HG03175 (cell line): ENCODE data around the gene TNNT3.

Experiments used
- ATAC-seq: cut with Tn5 transposase; IDR thresholded peaks from one replicate; pipeline ENCODE4 v1.9.1; 2021; ENCODE audit warnings: mild to moderate bottlenecking, moderate library complexity; ENCODE audit not compliant: unreplicated experiment

TNNT3 gene

DNA sequence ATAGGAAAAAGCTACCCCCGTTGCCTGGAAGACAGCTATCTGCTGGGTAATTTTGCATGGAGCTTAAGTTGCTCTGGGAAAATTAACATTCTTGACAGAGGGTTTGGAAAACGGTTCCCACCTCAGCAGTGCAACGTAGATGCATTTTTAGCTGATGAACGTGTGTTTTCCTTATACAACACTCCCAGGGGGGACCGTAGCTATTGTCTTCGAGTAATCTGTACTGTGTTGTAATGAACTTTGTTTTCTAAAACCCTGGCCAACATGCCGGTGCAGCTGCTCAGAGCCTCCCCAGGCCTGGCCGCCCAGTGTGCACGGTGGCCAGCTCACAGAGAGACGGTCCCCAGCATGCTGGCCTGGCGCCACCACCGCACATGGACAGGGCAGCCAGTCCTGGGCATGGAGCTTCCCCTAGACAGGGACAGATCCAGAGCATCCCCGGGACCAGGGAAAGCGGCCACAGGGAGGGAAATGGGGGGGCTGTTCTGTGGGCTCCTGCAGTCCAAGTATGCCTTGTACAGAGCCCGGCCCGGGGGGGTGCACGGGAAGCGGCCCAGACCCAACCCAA is 2.2 kb downstream of the TNNT3 start:
- no peak for ATAC-seq

DNA sequence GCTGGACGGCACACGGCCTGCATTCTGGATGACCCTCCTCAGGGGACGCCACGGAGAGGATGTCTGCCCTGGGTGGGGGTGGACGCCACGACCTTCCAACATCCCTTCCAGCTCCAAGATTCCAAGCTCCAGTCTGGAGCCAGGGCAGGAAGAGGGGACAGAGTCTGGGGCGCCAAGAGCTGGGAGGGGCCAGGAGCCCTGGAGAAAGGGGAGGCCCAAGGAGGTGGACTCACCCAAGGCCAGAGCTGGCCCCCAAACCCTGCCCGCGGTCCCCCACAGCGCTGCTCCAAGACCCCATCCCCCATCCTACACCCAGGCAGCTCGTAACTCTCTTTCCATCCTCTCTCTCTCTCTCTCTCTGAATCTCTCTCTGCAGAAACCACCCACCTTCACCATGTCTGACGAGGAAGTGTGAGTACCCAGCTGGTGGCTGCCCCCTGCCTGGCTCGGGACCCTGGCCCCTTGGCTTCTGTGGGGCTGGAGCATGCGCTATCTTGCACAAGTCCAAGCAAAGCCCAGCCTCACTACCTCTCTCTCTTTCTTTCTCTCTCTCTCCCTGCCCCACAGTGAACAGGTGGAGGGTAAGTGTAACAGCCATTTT is 3.1 kb downstream of the TNNT3 start:
- no peak for ATAC-seq

DNA sequence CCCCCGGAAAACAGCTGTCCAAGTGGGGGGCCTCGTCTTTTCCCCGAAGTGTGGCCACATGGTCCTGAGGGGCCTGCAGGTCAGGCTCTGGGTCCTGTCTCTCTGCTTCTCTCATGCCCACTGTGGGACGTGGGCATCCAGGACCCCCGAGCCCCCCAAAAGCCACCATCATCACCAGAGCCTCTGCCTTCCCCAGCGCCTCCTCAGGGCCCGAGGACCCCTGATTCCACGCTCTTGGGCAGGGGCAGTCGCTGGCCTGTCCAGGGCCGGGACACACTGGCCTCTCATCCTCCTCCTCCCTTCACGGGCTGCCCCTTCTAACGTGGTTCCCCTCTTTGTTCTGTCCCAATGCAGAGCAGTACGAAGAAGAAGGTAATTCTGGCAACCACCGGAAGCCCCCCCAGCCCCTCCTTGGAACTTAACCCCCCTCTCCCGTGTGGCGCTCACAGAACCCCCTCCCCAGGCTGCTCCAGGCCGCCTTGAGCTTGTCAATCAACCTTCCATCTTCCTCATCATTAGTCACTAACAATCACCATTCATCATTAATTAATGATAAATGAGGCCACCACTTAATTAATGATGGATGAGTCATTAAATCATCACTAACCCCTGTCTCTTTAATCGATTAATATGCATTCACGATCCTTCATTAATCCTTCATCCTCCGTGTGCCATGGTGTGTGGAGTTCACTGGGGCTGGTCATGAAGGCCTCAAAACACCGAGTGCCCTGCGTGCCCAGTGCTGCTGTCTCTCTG is 3.9 kb downstream of the TNNT3 start:
- no peak for ATAC-seq

DNA sequence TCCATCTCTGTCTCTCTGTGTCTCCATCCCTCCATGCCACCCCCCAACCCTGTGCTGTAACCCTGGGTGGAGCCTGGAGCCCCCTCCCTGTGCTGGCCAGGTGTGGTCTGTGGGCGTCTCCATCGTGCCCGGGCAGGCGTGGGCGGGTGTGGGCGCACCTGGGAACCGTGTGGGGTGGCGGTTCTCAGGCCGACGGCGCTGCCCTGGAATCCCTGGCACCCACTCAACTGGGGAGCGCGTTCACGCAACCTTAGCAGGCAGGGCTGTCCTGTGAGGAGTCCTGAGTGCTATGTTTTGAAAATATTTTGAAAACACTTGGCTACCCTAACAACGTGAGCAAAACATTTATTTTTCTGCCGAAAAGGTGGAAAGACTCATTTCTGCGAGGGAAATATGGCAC is 4.7 kb downstream of the TNNT3 start:
- no peak for ATAC-seq

DNA sequence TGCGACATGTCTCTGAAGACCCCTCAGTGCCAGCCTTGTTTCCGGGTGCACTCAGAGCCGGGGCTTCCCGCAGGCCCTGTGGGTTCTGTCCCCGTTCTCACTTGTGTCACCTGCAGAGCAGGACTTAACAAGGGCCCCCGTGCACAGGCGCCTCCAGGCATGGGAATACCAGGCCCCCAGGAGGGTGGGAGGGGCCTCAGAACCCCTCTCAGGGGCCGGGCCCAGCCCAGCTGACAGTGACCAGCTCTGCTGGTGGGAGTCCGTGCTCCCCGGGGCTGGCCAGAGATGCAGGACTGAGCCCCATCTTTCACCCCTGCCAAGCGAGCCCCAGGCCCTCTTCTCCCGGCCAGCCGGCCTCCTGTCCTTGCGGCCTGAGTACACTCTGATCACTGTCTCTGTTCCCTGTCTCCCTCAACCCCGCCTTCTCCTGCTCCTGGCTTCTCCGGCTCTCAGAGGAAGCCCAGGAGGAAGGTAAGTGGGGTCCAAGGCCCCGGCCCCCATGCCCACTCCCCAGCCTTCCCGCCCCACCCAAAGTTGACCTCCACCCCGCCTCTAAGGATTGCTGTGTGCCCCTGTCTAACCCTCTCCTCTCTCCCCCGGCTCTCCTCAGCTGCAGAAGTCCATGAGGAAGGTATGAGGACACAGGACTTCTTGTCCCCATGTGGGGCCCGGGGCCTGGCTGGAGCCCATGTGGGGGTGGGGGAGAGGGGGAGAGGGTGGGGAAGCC is 5.3 kb downstream of the TNNT3 start:
- ATAC-seq, result no peak

DNA sequence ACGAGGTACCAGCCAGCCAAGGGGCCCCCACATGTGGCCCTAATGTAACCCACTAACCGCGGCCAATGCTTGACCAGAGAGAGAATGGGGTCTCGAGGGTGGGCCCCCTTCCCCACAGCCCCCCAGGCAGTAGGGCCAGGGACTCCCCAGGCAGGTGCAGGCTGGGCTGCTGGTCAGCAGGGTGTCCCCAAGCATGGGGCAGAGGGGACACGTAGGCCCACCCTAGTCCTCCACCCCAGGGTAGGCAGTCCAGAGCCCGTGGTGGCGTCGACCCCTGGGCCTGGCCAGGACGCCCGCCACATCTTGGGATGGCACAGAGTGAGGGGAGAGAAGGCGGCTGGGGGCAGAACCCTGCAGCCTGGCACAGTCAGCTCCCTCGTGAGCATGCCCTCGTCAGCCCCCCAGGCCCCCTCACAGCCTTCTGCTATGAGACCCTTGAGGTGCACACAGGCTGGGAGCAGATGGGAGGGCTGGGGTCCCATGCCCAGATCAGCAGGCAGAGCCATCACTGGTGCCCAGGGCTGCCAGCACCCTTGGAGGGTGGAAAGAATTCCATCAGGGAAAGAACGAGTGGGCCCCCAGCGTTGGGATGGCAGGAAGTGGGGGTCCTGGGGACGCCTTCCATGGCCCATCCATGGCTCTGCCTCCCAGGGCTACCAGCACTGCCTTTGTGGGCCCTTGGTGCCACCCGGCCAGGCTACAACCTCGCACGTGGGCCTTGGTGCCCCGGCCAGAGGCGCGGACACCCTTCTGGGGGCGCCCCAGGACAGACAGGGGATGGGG is 6.1 kb downstream of the TNNT3 start:
- ATAC-seq, result no peak

DNA sequence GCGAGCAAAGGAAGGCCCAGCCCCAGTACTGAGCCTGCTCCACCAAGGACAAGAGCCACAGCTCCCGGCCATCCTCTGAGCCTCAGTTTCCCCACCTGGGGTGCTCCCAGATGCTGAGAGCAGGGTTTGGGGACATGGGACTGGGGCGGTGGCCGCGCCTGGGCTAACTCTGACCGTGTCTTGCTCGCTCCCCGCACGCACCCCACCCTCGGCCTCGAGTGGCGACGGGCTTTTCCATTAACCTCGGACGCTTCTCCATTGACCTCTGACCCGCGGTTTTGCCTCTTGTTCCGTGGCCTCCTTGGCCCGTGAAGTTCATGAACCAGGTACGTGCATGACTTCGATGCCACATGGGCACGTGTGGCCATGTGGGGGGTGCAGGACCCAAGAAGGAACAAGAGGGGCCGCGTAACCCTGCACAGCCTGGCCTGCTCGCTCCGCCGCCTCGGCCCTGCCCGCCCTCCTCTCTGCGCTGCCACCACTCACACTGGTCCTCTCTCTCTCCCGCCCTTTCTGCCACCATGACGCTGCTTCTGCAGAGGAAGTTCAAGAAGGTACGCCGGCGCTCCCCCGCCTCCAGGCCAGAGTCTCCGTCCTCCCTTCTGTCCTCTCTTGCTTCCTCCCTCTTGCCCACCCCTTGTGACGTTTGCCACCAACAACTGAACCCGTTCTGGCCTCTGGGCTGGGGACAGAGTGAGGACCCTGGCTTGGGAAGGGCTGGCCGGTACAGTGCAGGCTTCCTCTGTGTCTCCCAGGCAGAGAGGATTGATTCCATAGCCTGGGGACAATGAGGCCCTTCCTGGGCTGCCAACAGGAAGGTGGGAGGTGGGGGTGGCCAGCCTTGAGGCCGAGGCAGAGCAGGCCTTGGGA is 6.9 kb downstream of the TNNT3 start:
- ATAC-seq, result no peak

DNA sequence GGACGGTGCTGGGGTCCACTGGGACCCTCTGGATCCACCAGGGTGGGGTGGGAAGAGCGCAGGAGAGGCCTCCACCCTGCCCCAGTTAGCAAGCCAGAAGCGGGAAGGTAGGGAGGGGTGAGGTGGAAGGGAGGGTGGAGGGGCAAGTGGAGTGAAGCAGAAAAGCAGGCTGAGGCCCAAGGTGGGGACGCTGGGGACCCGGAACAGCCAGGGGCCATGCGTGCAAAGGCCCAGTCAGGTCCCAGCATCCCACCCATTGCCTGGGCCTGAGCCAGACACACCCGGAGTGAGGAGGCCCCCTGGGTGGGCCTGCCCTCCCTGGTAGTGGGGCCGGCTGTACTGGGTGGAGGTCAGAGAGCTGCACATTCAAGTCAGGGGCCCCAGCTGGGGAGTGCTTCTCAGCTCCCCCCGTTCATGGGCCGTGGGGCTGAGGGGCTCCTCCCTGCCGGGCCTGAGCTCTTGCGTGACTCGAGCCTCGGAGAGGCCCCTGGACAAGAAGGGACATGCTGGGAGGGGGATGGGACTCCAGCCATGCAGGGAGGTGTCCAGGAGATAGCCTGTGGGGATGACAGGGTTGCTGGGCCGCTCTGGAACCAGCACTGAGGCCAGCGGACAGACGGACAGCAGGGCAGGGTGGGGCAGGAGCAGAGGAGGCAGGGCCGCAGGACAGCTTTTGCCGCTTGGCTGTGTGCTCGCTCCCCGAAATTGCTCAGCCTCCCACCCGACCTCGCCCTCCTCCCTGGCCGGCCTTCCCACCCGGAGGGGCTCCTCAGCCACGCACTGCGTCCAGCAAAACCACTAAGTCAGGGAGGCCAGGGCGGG is 7.7 kb downstream of the TNNT3 start:
- ATAC-seq, result no peak

DNA sequence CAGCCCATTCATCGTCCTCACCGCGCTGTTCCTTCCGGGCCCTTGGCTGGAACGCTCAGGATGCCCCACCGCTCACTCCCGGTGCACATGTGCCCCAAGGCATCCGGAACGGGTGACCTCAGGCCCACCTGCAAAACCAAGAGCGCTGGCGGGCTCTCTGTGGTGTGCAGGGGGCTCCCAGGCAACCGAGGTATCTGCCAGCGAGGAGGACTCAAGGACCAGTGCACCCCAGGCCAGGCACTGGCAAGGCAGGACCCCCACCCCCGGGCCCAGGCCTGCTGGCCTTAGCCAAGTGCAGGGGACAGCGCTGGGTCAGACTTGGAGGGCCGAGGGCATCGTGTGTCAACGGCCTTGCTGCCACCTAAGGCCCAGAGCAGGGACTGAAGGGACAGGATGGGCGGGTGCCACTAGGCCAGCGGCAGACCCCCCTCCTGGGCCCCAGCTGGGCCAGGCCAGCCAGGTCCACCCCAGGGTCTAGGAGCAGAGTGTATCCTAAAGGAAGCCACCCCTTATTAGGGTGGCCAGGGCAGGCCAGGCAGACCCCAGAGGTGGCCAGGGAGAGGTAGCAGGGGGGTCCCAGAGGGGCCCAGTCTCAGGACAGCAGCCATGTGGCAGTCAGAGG is 8.5 kb downstream of the TNNT3 start:
- ATAC-seq, result no peak

DNA sequence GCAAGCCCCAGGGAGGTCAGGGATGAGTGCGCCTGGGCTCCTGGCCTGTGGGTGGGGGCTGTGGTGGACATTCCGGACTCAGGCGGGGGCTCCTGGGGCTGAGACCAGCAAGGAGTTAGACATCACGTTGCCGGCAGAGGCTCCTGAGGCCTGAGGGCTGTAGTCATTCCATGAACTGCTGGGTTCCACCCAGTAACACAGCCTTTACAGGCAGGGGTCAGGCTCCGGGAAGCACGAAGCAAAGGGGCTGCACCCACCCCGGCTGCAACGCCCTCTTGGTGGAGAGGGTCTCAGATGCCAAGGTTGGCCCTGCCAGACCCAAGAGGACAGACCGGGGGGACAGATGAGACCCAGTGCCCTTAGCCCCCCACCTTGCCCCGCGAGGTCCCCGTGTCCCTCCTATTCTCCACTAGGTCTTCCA is 9.0 kb downstream of the TNNT3 start:
- ATAC-seq, result no peak

DNA sequence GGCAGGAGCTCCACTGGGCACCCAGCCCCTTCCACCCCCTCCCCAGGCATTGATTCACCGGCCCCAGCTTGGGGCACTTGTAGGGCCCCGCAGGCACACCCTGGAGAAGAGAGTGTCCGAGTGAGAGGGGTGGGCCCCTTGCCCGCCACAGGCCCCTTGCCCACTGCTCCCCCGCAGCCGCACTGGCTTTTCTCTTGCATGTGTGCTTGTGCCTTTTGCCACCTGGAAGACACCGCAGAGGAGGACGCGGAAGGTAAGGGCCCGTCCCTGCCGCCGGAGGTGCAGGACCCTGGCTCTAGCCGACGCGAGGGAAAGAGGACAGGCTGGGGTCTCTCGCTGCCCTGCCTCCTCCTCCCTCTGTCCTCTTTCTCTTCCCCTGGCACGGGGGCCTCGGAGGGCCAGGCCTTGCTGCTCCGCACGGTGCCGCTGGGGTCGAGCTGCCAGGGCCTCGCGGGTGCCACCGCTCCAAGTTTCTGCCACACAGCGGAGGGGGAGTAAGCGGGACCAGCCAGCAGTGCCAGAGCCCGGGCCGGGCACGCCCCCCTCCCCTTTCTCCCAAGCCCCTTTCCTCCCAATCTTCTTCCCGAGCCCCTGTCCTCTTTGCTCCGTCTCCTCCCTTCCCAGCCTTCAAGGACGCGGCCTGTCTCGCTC is 9.5 kb downstream of the TNNT3 start:
- ATAC-seq, result no peak

DNA sequence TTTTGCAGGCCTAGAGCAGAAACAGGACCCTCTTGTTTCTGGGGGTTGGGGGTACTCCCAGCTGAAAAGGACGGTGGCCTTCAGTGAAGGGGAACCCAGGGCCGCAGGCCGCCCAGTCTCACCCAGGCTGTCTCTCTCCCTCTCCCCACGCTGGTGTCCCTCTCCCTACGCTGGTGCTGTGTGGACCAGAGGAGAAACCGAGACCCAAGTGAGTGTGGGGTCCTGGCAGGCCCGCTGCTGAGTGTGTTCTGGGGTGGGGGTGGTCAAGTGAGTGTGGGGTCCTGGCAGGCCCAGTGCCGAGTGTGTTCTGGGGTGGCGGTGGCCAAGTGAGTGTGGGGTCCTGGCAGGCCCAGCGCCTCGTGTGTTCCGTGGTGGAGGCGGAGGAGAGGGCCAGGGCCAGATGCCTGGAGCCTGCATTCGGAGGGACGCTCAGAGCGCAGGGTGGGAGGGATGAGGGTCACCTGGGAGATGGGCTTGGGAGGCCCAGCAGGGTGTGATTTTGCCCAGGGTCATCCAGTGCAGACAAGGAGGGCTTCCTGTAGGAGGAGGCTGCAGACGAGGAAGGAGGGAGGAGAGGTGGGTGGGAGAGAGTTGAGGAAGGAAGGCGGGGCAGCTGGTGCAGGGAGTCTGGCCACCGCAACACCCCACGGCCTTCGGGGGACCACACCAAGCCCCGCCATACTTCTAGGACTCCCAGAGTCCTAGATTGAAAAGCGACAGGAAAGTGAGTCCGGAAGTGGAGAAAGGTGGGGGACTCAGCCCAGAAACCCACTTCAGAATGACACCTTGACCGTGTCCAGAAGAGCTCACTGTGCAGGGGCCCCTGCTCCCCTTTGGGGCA is 10.3 kb downstream of the TNNT3 start:
- ATAC-seq, result no peak

DNA sequence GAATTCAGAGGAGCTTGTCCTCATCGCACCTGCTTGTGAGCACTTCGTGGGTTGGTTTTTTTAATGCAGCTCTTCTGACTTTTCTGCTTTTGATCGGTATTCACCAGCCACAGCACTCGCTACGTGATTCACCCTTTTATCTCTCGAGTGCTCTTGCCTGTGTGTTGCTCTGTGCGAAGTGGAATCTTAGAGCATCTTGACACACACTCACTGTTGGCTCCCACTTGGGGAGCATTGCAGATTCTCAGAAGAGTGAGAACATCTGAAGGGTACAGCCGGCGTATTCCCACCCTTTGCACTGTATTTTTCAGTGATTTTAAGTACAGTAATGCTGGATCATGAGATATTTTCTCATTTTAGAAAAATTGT is 10.9 kb downstream of the TNNT3 start:
- ATAC-seq, result no peak

DNA sequence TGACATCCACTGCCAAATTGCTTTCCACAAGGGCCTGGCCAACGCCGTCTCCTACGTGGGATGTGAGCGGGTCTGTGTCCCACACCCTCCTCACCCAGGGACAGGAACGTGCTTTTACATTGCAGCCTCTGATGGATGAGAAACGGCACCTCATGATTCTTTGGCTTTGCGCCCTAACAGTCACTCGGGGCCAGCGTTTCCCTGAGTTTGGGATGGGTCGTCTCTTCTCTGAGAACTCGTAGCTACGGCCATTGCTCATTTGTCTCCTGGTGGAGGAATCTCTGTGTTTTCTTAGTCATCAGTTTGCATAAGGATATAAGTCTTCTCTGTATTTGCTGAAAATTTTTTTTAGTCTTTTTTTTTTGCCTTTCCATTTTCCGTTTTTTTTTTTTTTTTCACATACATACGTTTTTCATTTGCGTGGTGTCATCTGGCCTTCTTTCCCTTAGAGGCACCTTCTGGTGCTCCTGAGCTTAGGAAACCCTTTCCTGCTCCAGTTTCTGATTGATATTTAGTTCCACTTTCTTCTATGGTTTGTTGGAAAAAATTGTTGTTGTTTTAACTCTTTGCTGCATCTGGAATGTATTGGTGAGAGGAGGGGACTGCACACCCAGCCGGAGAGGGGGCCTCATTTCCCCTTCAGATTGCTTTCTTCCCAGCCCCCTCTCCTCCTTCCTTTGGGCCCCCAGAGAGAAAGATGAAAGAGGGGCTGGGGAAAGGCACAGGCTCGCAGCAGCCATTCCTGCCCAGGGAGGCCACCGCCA is 12.0 kb downstream of the TNNT3 start:
- ATAC-seq, result no peak

DNA sequence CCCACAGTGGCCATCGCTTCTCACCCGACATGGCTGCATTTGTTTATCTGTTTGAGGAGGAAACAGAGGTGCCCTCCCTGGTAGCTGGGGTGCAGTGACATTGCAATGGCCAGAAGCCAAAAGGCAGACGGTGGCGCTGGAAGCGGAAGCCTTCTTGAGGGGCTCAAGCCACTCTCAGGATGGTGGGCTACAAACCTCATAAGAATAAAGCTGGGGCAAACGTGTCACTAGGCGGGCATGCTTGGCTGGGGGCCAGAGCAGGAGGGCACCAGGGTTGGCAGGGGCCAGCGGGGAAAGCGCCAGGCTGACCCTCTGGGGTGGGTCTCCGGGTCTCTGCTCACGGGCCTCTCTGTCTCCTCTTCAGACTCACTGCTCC is 12.6 kb downstream of the TNNT3 start:
- ATAC-seq, result no peak

DNA sequence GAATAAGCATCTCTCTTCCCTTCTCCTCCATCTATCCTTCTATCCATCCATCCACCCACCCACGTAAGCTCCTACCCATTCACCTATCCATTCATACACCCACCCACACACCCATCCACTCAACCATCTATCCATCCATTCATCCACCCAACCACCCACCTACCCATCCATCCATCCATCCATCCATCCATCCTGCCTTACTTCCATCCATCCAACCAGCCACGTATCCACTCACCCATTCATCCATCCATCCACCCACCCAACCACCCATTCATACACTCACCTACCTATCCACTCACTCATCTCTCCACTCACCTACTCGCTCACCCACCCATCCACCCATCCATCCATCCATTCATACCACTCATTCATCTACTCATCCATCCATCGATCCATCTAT is 13.2 kb downstream of the TNNT3 start:
- no peak for ATAC-seq
